ENCODE data around the gene NDFIP1. TPM values are rescaled to one million over a fixed set of nuclear protein-coding genes. Genes with fewer than 3 reads are reported as not detected.

The NDFIP1 gene
- total and polyA plus RNA-seq, 2 donors (not counting 1 experiment from before 2014, with no cell fraction given): 55.8 to 67.4 TPM

- TF ChIP-seq CTCF (conservative IDR thresholded peaks at IDR 0.05 in 1 of 2, IDR thresholded peaks at IDR 0.05 in 1 of 2; ENCODE audit: low read depth in 1 of 2, low read length in 2 of 2): no peak
- no peak for TF ChIP-seq EZH2 (IDR thresholded peaks at IDR 0.05; ENCODE audit: low read length, missing control alignments)
- H3K27ac ChIP-seq (ENCODE audit: insufficient read depth, low read length): no peak overlapping the region
- no peak overlapping the region for H3K4me3 ChIP-seq (replicated peaks in 1 of 4; ENCODE audit: control extremely low read depth in 1 of 4, insufficient read depth in 1 of 4, low read depth in 3 of 4, low read length in 4 of 4)
- H3K4me1 ChIP-seq (ENCODE audit: control insufficient read depth, extremely low read depth, insufficient read depth, low read length): no peaks in the 10 kb centered on the region
- no peaks in the 10 kb centered on the region for H3K9me3 ChIP-seq (ENCODE audit: control insufficient read depth, insufficient read depth, low read depth, low read length)
- H3K79me2 ChIP-seq (ENCODE audit: control insufficient read depth, insufficient read depth, low read length): peaks cover 13% of the 10 kb centered on the region
- no peak overlapping the region for H3K4me2 ChIP-seq (ENCODE audit: extremely low read depth, insufficient read depth, low read length)
- no peak for DNase-seq (ENCODE audit: low read depth in 2 of 2)
- no peaks in the 10 kb centered on the region for H4K20me1 ChIP-seq (ENCODE audit: control insufficient read depth, extremely low read depth, insufficient read depth, low read length)
- H3K36me3 ChIP-seq (ENCODE audit: control insufficient read depth, insufficient read depth, low read length): peaks cover 1% of the 10 kb centered on the region
- H3K27me3 ChIP-seq (ENCODE audit: control insufficient read depth, insufficient read depth, low read length): no peaks in the 10 kb centered on the region
- no peak overlapping the region for H2AFZ ChIP-seq (ENCODE audit: low read length)
- no peak overlapping the region for H3K9ac ChIP-seq (ENCODE audit: insufficient read depth, low read length)
Observed at GRCh38 chr5:142133330-142134206, 25.0 kb downstream of the NDFIP1 start.

- Histone ChIP-seq H3K27ac (ENCODE audit: insufficient read depth, low read length) (no peak overlapping the region), H3K36me3 (ENCODE audit: control insufficient read depth, insufficient read depth, low read length) (peaks cover 1% of the 10 kb centered on the region), H3K9ac (ENCODE audit: insufficient read depth, low read length) (no peak overlapping the region), H3K27me3 (ENCODE audit: control insufficient read depth, insufficient read depth, low read length) (no peaks in the 10 kb centered on the region), H4K20me1 (ENCODE audit: control insufficient read depth, extremely low read depth, insufficient read depth, low read length) (no peaks in the 10 kb centered on the region), H3K9me3 (ENCODE audit: control insufficient read depth, insufficient read depth, low read depth, low read length) (no peaks in the 10 kb centered on the region), H3K4me2 (ENCODE audit: extremely low read depth, insufficient read depth, low read length) (no peak overlapping the region), H2AFZ (ENCODE audit: low read length) (no peak overlapping the region), H3K4me3 (replicated peaks in 1 of 4; ENCODE audit: control extremely low read depth in 1 of 4, insufficient read depth in 1 of 4, low read depth in 3 of 4, low read length in 4 of 4) (no peak overlapping the region), H3K79me2 (ENCODE audit: control insufficient read depth, insufficient read depth, low read length) (peaks cover 6% of the 10 kb centered on the region), H3K4me1 (ENCODE audit: control insufficient read depth, extremely low read depth, insufficient read depth, low read length) (no peaks in the 10 kb centered on the region)
- no peak for DNase-seq (ENCODE audit: low read depth in 2 of 2)
- TF ChIP-seq EZH2 (IDR thresholded peaks at IDR 0.05; ENCODE audit: low read length, missing control alignments) (no peak), CTCF (conservative IDR thresholded peaks at IDR 0.05 in 1 of 2, IDR thresholded peaks at IDR 0.05 in 1 of 2; ENCODE audit: low read depth in 1 of 2, low read length in 2 of 2) (no peak)
Observed at GRCh38 chr5:142134331-142135010, 25.9 kb downstream of the NDFIP1 start.

GRCh38 chr5:142141463-142141862, 32.9 kb downstream of the NDFIP1 start:
- Histone ChIP-seq H3K4me2 (ENCODE audit: extremely low read depth, insufficient read depth, low read length) (no peak overlapping the region), H3K9me3 (ENCODE audit: control insufficient read depth, insufficient read depth, low read depth, low read length) (no peaks in the 10 kb centered on the region), H3K27me3 (ENCODE audit: control insufficient read depth, insufficient read depth, low read length) (no peaks in the 10 kb centered on the region), H2AFZ (ENCODE audit: low read length) (no peak overlapping the region), H3K36me3 (ENCODE audit: control insufficient read depth, insufficient read depth, low read length) (peaks cover 2% of the 10 kb centered on the region), H3K9ac (ENCODE audit: insufficient read depth, low read length) (no peak overlapping the region), H3K27ac (ENCODE audit: insufficient read depth, low read length) (no peak overlapping the region), H3K4me3 (replicated peaks in 1 of 4; ENCODE audit: control extremely low read depth in 1 of 4, insufficient read depth in 1 of 4, low read depth in 3 of 4, low read length in 4 of 4) (no peak overlapping the region), H4K20me1 (ENCODE audit: control insufficient read depth, extremely low read depth, insufficient read depth, low read length) (no peaks in the 10 kb centered on the region), H3K79me2 (ENCODE audit: control insufficient read depth, insufficient read depth, low read length) (no peaks in the 10 kb centered on the region), H3K4me1 (ENCODE audit: control insufficient read depth, extremely low read depth, insufficient read depth, low read length) (no peaks in the 10 kb centered on the region)
- DNase-seq (ENCODE audit: low read depth in 2 of 2): no peak
- no peak for TF ChIP-seq CTCF (conservative IDR thresholded peaks at IDR 0.05 in 1 of 2, IDR thresholded peaks at IDR 0.05 in 1 of 2; ENCODE audit: low read depth in 1 of 2, low read length in 2 of 2)
